ENCODE data around the gene RADIL.

DNA sequence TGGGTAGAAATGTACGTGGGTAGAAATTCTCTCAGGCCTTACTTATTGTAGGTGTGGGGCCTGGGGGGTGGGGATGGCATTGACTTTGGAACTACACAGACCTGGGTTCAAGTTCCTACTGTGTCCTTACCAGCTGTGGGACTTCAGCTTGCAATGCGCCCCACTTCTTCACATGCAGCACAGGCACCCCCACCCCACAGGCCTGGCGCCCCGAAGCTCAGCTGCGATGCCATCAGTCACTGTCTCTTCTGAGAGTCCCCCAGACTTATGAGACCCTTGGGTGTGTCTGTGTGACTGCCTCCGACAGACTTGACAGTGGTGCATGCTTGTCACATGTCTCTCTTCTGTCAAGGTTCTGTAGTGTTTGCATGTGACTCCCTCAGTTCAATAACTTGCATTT is 111.2 kb downstream of the RADIL start:
- TF ChIP-seq, protein P1, sequence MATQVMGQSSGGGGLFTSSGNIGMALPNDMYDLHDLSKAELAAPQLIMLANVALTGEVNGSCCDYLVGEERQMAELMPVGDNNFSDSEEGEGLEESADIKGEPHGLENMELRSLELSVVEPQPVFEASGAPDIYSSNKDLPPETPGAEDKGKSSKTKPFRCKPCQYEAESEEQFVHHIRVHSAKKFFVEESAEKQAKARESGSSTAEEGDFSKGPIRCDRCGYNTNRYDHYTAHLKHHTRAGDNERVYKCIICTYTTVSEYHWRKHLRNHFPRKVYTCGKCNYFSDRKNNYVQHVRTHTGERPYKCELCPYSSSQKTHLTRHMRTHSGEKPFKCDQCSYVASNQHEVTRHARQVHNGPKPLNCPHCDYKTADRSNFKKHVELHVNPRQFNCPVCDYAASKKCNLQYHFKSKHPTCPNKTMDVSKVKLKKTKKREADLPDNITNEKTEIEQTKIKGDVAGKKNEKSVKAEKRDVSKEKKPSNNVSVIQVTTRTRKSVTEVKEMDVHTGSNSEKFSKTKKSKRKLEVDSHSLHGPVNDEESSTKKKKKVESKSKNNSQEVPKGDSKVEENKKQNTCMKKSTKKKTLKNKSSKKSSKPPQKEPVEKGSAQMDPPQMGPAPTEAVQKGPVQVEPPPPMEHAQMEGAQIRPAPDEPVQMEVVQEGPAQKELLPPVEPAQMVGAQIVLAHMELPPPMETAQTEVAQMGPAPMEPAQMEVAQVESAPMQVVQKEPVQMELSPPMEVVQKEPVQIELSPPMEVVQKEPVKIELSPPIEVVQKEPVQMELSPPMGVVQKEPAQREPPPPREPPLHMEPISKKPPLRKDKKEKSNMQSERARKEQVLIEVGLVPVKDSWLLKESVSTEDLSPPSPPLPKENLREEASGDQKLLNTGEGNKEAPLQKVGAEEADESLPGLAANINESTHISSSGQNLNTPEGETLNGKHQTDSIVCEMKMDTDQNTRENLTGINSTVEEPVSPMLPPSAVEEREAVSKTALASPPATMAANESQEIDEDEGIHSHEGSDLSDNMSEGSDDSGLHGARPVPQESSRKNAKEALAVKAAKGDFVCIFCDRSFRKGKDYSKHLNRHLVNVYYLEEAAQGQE (IDR thresholded peaks at IDR 0.05; ENCODE audit: insufficient read depth in 1 of 2, low read depth in 2 of 2, low read length in 2 of 2) = no peak
- no peak for TF ChIP-seq TAF1 (IDR thresholded peaks at IDR 0.05; ENCODE audit: borderline replicate concordance, insufficient read depth, low read length)
